GM23248 (cell line): Measurements from ENCODE around the gene BIRC7.

Source experiments
- EZH2 ChIP-seq: fragments of 200-600 bp; sonication (generic); IDR thresholded peaks from 2 replicates; pipeline ENCODE4 v1.6.1; 2018; ENCODE audit warnings: antibody characterized with exemption, mild to moderate bottlenecking; ENCODE audit not compliant: insufficient read depth, poor library complexity, severe bottlenecking
- EZH2phosphoT487 ChIP-seq: fragments of 200-600 bp; sonication (generic); IDR thresholded peaks from 2 replicates; pipeline ENCODE4 v1.6.1; 2018; ENCODE audit warnings: antibody characterized with exemption, moderate library complexity, mild to moderate bottlenecking, low read depth; ENCODE audit not compliant: insufficient read depth

DNA sequence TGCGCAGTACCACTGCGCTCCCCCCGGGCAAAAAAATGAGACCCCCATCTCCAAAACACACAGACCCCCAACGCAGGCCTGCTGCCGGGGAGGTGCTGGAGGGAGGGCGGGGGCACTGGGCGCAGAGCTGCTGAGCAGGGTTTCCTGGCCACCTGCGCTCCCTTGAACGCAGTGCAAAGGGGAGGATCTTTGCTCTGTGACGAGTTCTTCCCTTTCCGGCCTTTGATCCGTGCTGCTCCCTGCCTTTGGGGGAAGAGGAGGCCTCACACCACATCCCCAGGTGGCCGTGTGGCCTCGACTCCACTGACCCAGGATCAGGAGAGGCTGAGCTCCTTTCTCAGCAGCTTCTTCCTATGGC is 48.4 kb downstream of the BIRC7 start:
- TF ChIP-seq EZH2phosphoT487, result no peak
- TF ChIP-seq EZH2, result no peak
